Measurements from ENCODE around the gene MCM6. TPM values are rescaled to one million over a fixed set of nuclear protein-coding genes. Genes with fewer than 3 reads are reported as not detected.

The MCM6 gene
- total RNA-seq, 1 experiment from 2014 or later, result 113 TPM

DNA sequence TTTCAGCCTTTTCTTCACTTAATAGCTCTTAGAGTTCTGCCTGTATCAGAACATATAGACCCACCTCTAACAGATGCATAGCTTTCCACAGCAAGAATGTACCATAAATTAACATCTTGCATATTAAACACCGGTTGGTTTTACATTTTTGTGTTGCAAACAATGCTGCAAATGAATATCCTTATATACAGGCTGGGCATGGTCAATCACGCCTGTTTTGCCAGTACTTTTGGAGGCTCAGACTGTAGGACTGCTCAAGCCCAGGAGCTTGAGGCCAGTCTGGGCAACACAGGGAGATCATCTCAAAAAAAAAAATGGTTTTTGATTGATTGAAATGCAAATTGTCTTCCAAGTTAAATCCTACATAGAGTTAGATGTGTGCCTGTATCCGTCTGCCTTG is 37.7 kb downstream of the MCM6 start:
- no CpG with 5 or more reads among the region's 3 CpGs for WGBS (ENCODE audit: extremely low coverage, insufficient read length, low lambda C conversion rate)

More for the DNA sequence above, 37.7 kb downstream of the MCM6 start:
- H3K27ac Mint-ChIP-seq, result peak overlapping the region in 1 of 3 experiments; percentile 2; a peak in 2 of 7 replicates
- Histone ChIP-seq H3K14ac (ENCODE audit: insufficient read depth, low read length) (no peak overlapping the region), H3K18ac (ENCODE audit: insufficient read length, low read depth, low read length) (no peak overlapping the region), H3K4ac (ENCODE audit: low read depth, low read length) (no peak overlapping the region), H2BK12ac (ENCODE audit: insufficient read length, low read depth, low read length) (no peak overlapping the region), H4K5ac (ENCODE audit: insufficient read length, low read depth, low read length) (no peak overlapping the region), H4K20me1 (ENCODE audit: control insufficient read depth, insufficient read depth, insufficient read length) (no peaks in the 10 kb centered on the region), H2BK15ac (ENCODE audit: low read depth, low read length) (no peak overlapping the region), H3K27ac (ENCODE audit: insufficient read length, low read depth, low read length) (no peak overlapping the region), H3K4me1 (ENCODE audit: insufficient read depth, low read length) (no peaks in the 10 kb centered on the region), H2BK20ac (ENCODE audit: low read depth, low read length, poor library complexity, severe bottlenecking) (no peak overlapping the region), H2AK5ac (ENCODE audit: insufficient read length, low read length) (no peak overlapping the region), H3K4me2 (ENCODE audit: insufficient read depth, insufficient read length, low read length) (no peak overlapping the region), H4K8ac (replicated peaks; ENCODE audit: insufficient read length, low read depth, low read length) (no peak overlapping the region), H3K23me2 (ENCODE audit: insufficient read length, low read depth, low read length, poor library complexity, severe bottlenecking) (no peaks in the 10 kb centered on the region), H3K23ac (ENCODE audit: insufficient read length, low read depth, low read length) (no peak overlapping the region), H3T11ph (ENCODE audit: low read length) (no peak overlapping the region), H2BK120ac (ENCODE audit: low read depth, low read length, poor library complexity, severe bottlenecking) (no peak overlapping the region), H2BK5ac (ENCODE audit: insufficient read length, low read length) (no peak overlapping the region), H3K79me2 (ENCODE audit: insufficient read depth, low read length) (no peaks in the 10 kb centered on the region), H3K79me1 (ENCODE audit: insufficient read depth, low read depth, low read length, poor library complexity, severe bottlenecking) (no peaks in the 10 kb centered on the region), H3K9ac (ENCODE audit: extremely low read depth, insufficient read length, low read length) (no peak overlapping the region), H2AFZ (ENCODE audit: low read length) (no peak overlapping the region), H3K9me3 (ENCODE audit: control insufficient read depth, low read depth, low read length) (no peaks in the 10 kb centered on the region), H3K56ac (ENCODE audit: insufficient read length, low read depth, low read length) (no peak overlapping the region), H3K27me3 (ENCODE audit: insufficient read depth, low read length) (no peaks in the 10 kb centered on the region), H4K91ac (ENCODE audit: insufficient read length, low read depth, low read length) (no peak overlapping the region)
- DNase-seq, result no peak
- no peaks in the 10 kb centered on the region; a peak in 1 of 4 replicates for H3K4me1 Mint-ChIP-seq
- TF ChIP-seq, protein P1, sequence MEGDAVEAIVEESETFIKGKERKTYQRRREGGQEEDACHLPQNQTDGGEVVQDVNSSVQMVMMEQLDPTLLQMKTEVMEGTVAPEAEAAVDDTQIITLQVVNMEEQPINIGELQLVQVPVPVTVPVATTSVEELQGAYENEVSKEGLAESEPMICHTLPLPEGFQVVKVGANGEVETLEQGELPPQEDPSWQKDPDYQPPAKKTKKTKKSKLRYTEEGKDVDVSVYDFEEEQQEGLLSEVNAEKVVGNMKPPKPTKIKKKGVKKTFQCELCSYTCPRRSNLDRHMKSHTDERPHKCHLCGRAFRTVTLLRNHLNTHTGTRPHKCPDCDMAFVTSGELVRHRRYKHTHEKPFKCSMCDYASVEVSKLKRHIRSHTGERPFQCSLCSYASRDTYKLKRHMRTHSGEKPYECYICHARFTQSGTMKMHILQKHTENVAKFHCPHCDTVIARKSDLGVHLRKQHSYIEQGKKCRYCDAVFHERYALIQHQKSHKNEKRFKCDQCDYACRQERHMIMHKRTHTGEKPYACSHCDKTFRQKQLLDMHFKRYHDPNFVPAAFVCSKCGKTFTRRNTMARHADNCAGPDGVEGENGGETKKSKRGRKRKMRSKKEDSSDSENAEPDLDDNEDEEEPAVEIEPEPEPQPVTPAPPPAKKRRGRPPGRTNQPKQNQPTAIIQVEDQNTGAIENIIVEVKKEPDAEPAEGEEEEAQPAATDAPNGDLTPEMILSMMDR (conservative IDR thresholded peaks at IDR 0.05), result no peak
- no peak overlapping the region for H3K4me3 Mint-ChIP-seq
- no peaks in the 10 kb centered on the region for H3K27me3 Mint-ChIP-seq (ENCODE audit: low read depth)
- H3K9me3 Mint-ChIP-seq, result no peaks in the 10 kb centered on the region
- H3K36me3 Mint-ChIP-seq (ENCODE audit: insufficient read depth in 1 of 3, low read depth in 3 of 3), result peaks cover 13 to 31% (median 29%) of the 10 kb centered on the region in 3 experiments

Data from H9 (cell line).